Nephron (organoid): ENCODE data around the gene INPP5J.

Source experiments
- H3K27ac Mint-ChIP-seq, 3 experiments: 2 replicates each; pipeline ENCODE4 v1.8.0; 2020; ENCODE audit warnings: mixed read lengths in 3 of 3, mild to moderate bottlenecking in 2 of 3, moderate library complexity in 1 of 3
- H3K27me3 Mint-ChIP-seq: 2 replicates; pipeline ENCODE4 v1.8.0; 2021; ENCODE audit warnings: low read depth, mild to moderate bottlenecking, moderate library complexity, mixed read lengths
- H3K36me3 Mint-ChIP-seq: 2 replicates; pipeline ENCODE4 v1.8.0; 2020; ENCODE audit warnings: low read depth, mixed read lengths
- H3K4me1 Mint-ChIP-seq: 2 replicates; pipeline ENCODE4 v1.8.0; 2020; ENCODE audit warnings: mixed read lengths
- H3K4me3 Mint-ChIP-seq, 3 experiments: 2 replicates each; pipeline ENCODE4 v1.8.0; 2020; ENCODE audit warnings: mild to moderate bottlenecking in 3 of 3, mixed read lengths in 3 of 3, moderate library complexity in 2 of 3
- H3K9me3 Mint-ChIP-seq: 2 replicates; pipeline ENCODE4 v1.8.0; 2020; ENCODE audit warnings: mixed read lengths
- CTCF ChIP-seq, 3 experiments: fragments of 200-600 bp; sonication (generic); IDR thresholded peaks; one replicate each; pipeline ENCODE4 v1.5.0; 2021; ENCODE audit warnings: antibody characterized with exemption in 3 of 3; ENCODE audit not compliant: unreplicated experiment in 3 of 3

Gene INPP5J

GRCh38 chr22:31143537-31143936 lies 20.8 kb downstream of the INPP5J start:
- H3K27ac Mint-ChIP-seq, result no peak overlapping the region
- H3K36me3 Mint-ChIP-seq, result no peaks in the 10 kb centered on the region
- H3K27me3 Mint-ChIP-seq, result peaks cover 12% of the 10 kb centered on the region
- no peak for TF ChIP-seq CTCF (IDR thresholded peaks at IDR 0.05; ENCODE audit: unreplicated experiment in 3 of 3)
- H3K4me1 Mint-ChIP-seq, result peaks cover 2% of the 10 kb centered on the region
- peaks cover 18% of the 10 kb centered on the region for H3K9me3 Mint-ChIP-seq
- H3K4me3 Mint-ChIP-seq, result no peak overlapping the region

GRCh38 chr22:31144223-31144622 lies 21.5 kb downstream of the INPP5J start:
- Mint-ChIP-seq H3K27ac (no peak overlapping the region), H3K4me1 (peaks cover 6% of the 10 kb centered on the region), H3K36me3 (no peaks in the 10 kb centered on the region), H3K4me3 (no peak overlapping the region), H3K9me3 (peaks cover 18% of the 10 kb centered on the region), H3K27me3 (peaks cover 12% of the 10 kb centered on the region)
- TF ChIP-seq CTCF (IDR thresholded peaks at IDR 0.05; ENCODE audit: unreplicated experiment in 3 of 3), result no peak

GRCh38 chr22:31148488-31148887 lies 25.7 kb downstream of the INPP5J start:
- Mint-ChIP-seq H3K27ac (peak overlapping the region in 2 of 3 experiments; percentile 26 to 51), H3K9me3 (peaks cover 18% of the 10 kb centered on the region), H3K4me3 (no peak overlapping the region), H3K4me1 (peaks cover 6% of the 10 kb centered on the region), H3K36me3 (no peaks in the 10 kb centered on the region), H3K27me3 (peaks cover 5% of the 10 kb centered on the region)
- no peak for TF ChIP-seq CTCF (IDR thresholded peaks at IDR 0.05; ENCODE audit: unreplicated experiment in 3 of 3)

- Mint-ChIP-seq H3K4me3 (no peak overlapping the region), H3K4me1 (peaks cover 6% of the 10 kb centered on the region), H3K27me3 (peaks cover 5% of the 10 kb centered on the region)
These were observed 26.3 kb downstream of the INPP5J start for GRCh38 chr22:31148953-31149627.

GRCh38 chr22:31150615-31151014 lies 27.8 kb downstream of the INPP5J start:
- Mint-ChIP-seq H3K36me3 (no peaks in the 10 kb centered on the region), H3K27me3 (peaks cover 5% of the 10 kb centered on the region), H3K4me3 (no peak overlapping the region), H3K27ac (no peak overlapping the region), H3K4me1 (peaks cover 8% of the 10 kb centered on the region), H3K9me3 (peaks cover 12% of the 10 kb centered on the region)
- peak in 2 of 3 experiments; percentile 21 to 34 for TF ChIP-seq CTCF (IDR thresholded peaks at IDR 0.05; ENCODE audit: unreplicated experiment in 3 of 3)

More at GRCh38 chr22:31148953-31149627, 26.3 kb downstream of the INPP5J start:
- Mint-ChIP-seq H3K27ac (peak overlapping the region in 2 of 3 experiments; percentile 26 to 51), H3K36me3 (no peaks in the 10 kb centered on the region), H3K9me3 (peaks cover 18% of the 10 kb centered on the region)
- peak; percentile 70 to 84 (median 79) for TF ChIP-seq CTCF (IDR thresholded peaks at IDR 0.05; ENCODE audit: unreplicated experiment in 3 of 3)

GRCh38 chr22:31151872-31152271 lies 29.1 kb downstream of the INPP5J start:
- no peak overlapping the region for H3K27ac Mint-ChIP-seq
- H3K9me3 Mint-ChIP-seq, result peaks cover 8% of the 10 kb centered on the region
- no peak overlapping the region for H3K4me3 Mint-ChIP-seq
- no peaks in the 10 kb centered on the region for H3K36me3 Mint-ChIP-seq
- peaks cover 10% of the 10 kb centered on the region for H3K4me1 Mint-ChIP-seq
- H3K27me3 Mint-ChIP-seq, result peaks cover 10% of the 10 kb centered on the region
- no peak for TF ChIP-seq CTCF (IDR thresholded peaks at IDR 0.05; ENCODE audit: unreplicated experiment in 3 of 3)
